ENCODE measurements around the gene LAMB2. TPM values are rescaled to one million over a fixed set of nuclear protein-coding genes. Genes with fewer than 3 reads are reported as not detected.
A peak's percentile ranks its signal among the peaks of the same experiment; 100 is the strongest.

The LAMB2 gene
- total RNA-seq, 1 experiment from 2014 or later, result 121 TPM

GRCh38 chr3:49151610-49152009 lies 18.8 kb upstream of the LAMB2 start:
- Histone ChIP-seq H3K4me2 (ENCODE audit: insufficient read depth, insufficient read length, low read length) (no peak overlapping the region), H4K5ac (ENCODE audit: insufficient read length, low read depth, low read length) (no peak overlapping the region), H4K91ac (ENCODE audit: insufficient read length, low read depth, low read length) (no peak overlapping the region), H4K8ac (replicated peaks; ENCODE audit: insufficient read length, low read depth, low read length) (no peak overlapping the region), H3T11ph (ENCODE audit: low read length) (no peak overlapping the region), H3K27me3 (ENCODE audit: insufficient read depth, low read length) (no peaks in the 10 kb centered on the region; the same call in 1 of the 2 replicates), H3K18ac (ENCODE audit: insufficient read length, low read depth, low read length) (no peak overlapping the region), H3K9ac (ENCODE audit: extremely low read depth, insufficient read length, low read length) (no peak overlapping the region), H2BK15ac (ENCODE audit: low read depth, low read length) (no peak overlapping the region), H3K4ac (ENCODE audit: low read depth, low read length) (no peak overlapping the region), H3K79me2 (ENCODE audit: insufficient read depth, low read length) (no peaks in the 10 kb centered on the region), H3K27ac (ENCODE audit: insufficient read length, low read depth, low read length) (no peak overlapping the region), H2AFZ (ENCODE audit: low read length) (no peak overlapping the region), H2AK5ac (ENCODE audit: insufficient read length, low read length) (no peak overlapping the region), H3K23me2 (ENCODE audit: insufficient read length, low read depth, low read length, poor library complexity, severe bottlenecking) (peaks cover 2% of the 10 kb centered on the region), H2BK12ac (ENCODE audit: insufficient read length, low read depth, low read length) (no peak overlapping the region), H3K23ac (ENCODE audit: insufficient read length, low read depth, low read length) (no peak overlapping the region), H2BK20ac (ENCODE audit: low read depth, low read length, poor library complexity, severe bottlenecking) (no peak overlapping the region), H3K14ac (ENCODE audit: insufficient read depth, low read length) (no peak overlapping the region), H2BK5ac (ENCODE audit: insufficient read length, low read length) (no peak overlapping the region), H2BK120ac (ENCODE audit: low read depth, low read length, poor library complexity, severe bottlenecking) (no peak overlapping the region), H3K9me3 (ENCODE audit: control insufficient read depth, low read depth, low read length) (no peaks in the 10 kb centered on the region), H3K56ac (ENCODE audit: insufficient read length, low read depth, low read length) (no peak overlapping the region), H3K79me1 (ENCODE audit: insufficient read depth, low read depth, low read length, poor library complexity, severe bottlenecking) (no peaks in the 10 kb centered on the region), H3K4me1 (ENCODE audit: insufficient read depth, low read length) (no peaks in the 10 kb centered on the region; the same call in 1 of the 2 replicates), H4K20me1 (ENCODE audit: control insufficient read depth, insufficient read depth, insufficient read length) (no peaks in the 10 kb centered on the region)
- no peaks in the 10 kb centered on the region for H3K36me3 Mint-ChIP-seq (ENCODE audit: insufficient read depth in 1 of 3, low read depth in 3 of 3)
- WGBS (ENCODE audit: extremely low coverage, insufficient read length, low lambda C conversion rate), result no CpG with 5 or more reads among the region's 2 CpGs
- no peak for DNase-seq
- H3K27me3 Mint-ChIP-seq (ENCODE audit: low read depth), result peaks cover 41% of the 10 kb centered on the region
- H3K27ac Mint-ChIP-seq, result peak overlapping the region in 1 of 3 experiments; percentile 15; a peak in 1 of 7 replicates
- peaks cover 4 to 5% of the 10 kb centered on the region in 2 experiments for H3K4me1 Mint-ChIP-seq
- H3K4me3 Mint-ChIP-seq, result no peak overlapping the region; a peak in 1 of 5 replicates
- TF ChIP-seq, protein P1, sequence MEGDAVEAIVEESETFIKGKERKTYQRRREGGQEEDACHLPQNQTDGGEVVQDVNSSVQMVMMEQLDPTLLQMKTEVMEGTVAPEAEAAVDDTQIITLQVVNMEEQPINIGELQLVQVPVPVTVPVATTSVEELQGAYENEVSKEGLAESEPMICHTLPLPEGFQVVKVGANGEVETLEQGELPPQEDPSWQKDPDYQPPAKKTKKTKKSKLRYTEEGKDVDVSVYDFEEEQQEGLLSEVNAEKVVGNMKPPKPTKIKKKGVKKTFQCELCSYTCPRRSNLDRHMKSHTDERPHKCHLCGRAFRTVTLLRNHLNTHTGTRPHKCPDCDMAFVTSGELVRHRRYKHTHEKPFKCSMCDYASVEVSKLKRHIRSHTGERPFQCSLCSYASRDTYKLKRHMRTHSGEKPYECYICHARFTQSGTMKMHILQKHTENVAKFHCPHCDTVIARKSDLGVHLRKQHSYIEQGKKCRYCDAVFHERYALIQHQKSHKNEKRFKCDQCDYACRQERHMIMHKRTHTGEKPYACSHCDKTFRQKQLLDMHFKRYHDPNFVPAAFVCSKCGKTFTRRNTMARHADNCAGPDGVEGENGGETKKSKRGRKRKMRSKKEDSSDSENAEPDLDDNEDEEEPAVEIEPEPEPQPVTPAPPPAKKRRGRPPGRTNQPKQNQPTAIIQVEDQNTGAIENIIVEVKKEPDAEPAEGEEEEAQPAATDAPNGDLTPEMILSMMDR (conservative IDR thresholded peaks at IDR 0.05), result no peak
- no peaks in the 10 kb centered on the region for H3K9me3 Mint-ChIP-seq
